Gastrocnemius medialis (tissue), 4 donors: ENCODE measurements around the gene ACVR1C.

Experiments used
- CTCF ChIP-seq, 5 experiments: fragments of 450-650 bp in 3 of 5; fragments of 200-600 bp in 2 of 5; sonication (generic) in 2 of 5; IDR thresholded peaks in 4 of 5; conservative IDR thresholded peaks in 1 of 5; 1 replicate in 4 of 5; 2 replicates in 1 of 5; pipeline ENCODE4 v1.5.1; 2016 to 2019; ENCODE audit warnings: antibody characterized with exemption in 5 of 5, mild to moderate bottlenecking in 3 of 5, moderate library complexity in 3 of 5
- POLR2A ChIP-seq, 2 donors: fragments of 450-650 bp; IDR thresholded peaks; one replicate each; pipeline ENCODE4 v1.6.1; 2017; ENCODE audit warnings: antibody characterized with exemption in 2 of 2, mild to moderate bottlenecking in 2 of 2, moderate library complexity in 2 of 2

DNA sequence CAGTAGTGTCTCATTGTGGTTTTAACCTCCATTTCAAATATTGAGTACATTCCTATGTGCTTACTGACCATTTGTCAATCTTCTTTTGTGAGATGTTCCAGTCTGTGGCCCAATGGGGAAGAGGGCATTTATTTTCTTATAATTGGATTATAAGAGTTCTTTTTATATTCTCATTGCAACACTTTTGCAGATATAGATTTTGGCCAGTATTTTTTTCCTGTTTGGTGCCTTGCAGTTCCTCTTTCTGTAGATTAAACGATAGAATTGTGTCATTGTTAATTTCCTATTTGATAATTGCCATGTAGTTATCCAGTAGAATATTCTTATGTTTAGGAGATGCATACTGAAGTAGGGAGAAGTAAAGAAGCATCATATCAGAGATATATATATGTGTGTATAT lies 128.3 kb downstream of the ACVR1C start:
- TF ChIP-seq CTCF (IDR thresholded peaks at IDR 0.05 in 4 of 5, conservative IDR thresholded peaks at IDR 0.05 in 1 of 5) = no peak
- TF ChIP-seq POLR2A (IDR thresholded peaks at IDR 0.05) = no peak
